Astrocyte (in vitro differentiated cells and primary cell): ENCODE measurements around the gene AAGAB.

Experiments used
- CTCF ChIP-seq: IDR thresholded peaks from 2 replicates; pipeline ENCODE4 v1.5.1; 2011; ENCODE audit warnings: low read depth, mild to moderate bottlenecking, inconsistent platforms, low read length, moderate library complexity; ENCODE audit not compliant: insufficient read depth
- EZH2 ChIP-seq: IDR thresholded peaks from 2 replicates; pipeline ENCODE4 v1.6.1; 2012; ENCODE audit warnings: mild to moderate bottlenecking, low read length, inconsistent platforms; ENCODE audit not compliant: insufficient read depth

GRCh38 chr15:67244971-67245478 lies 9.4 kb downstream of the AAGAB start:
- TF ChIP-seq CTCF (no peak), EZH2 (no peak)
